Stimulated activated naive CD8-positive, alpha-beta T cell treated with anti-CD3 and anti-CD28 coated beads, Interleukin-15, Interleukin-2, amounts not matched to agents 100 U/mL and 50 U/mL, for 24 hours (primary cell): ENCODE data around the gene CHTF18.
"Not testable (repeated sequence)": the region's sequence is repeated elsewhere in the genome, so short reads cannot be mapped to it uniquely, and the experiment has no call there.

Source experiments
- ATAC-seq: fragments of 150-1000 bp; cut with Tn5 transposase; one replicate; pipeline ENCODE4 v1.10.0; 2021
- DNase-seq: peaks from one replicate; pipeline ENCODE4 v3.0.0; 2021

CHTF18 gene

GRCh38 chr16:830871-831570 lies 42.6 kb downstream of the CHTF18 start:
- DNase-seq (no peak), ATAC-seq (no peak)

- DNase-seq (no peak), ATAC-seq (no peak)
These were observed 43.4 kb downstream of the CHTF18 start for GRCh38 chr16:831571-832413.

DNA sequence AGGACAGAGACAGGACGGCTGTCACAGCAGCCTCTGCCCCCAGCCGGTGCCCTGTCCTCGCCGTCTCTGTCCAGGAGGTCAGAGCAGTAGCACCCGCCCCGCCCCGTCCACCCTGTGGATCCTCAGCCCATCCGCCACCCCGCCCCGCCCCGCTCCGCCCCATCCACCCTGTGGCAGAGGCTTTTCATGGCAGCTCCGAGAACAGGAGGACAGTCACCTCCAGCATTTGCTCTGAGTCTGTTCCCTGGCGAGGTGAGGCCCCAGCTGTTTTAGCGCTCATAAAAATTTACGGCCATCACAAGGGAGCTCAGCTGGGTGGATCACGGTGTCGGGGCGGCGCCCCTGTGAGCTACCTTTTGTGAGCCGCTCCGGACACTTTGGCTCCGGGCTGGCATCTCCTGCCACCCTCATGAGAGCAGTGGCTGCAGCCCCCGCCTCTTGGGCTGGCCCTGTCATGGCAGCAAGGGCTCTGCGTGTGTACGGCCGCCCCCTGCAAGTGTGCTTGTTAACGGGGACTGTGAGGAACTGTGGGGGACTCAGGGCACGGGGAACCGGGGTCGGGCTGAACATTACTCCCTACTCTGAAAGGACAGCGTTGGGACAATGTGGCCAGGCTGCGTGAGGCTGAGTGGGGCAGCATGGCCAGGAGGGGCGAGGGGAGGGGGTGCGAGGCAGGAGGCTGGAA lies 44.4 kb downstream of the CHTF18 start:
- ATAC-seq = no peak

DNA sequence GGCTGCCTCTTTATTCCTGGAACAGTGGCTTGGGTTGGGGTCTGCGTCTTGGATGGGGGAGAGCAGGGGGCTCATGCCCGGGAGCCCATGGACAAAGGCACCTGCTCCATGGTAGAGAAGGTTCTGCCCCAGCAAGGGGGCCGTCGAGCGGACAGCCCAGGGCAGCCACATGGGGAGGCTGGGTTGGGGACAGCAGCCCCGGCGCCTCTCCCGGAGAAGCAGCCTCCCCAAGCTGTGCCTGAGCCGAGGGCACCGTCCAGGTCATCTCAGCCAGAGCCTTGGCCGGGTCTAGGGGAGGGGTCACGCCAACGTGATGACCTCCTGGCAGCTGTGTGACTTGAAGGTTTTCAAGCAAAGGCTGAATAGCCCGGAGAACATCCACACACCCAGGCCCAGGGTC lies 45.0 kb downstream of the CHTF18 start:
- ATAC-seq = no peak
- DNase-seq = no peak

More for the DNA sequence above, 44.4 kb downstream of the CHTF18 start:
- DNase-seq = no peak

DNA sequence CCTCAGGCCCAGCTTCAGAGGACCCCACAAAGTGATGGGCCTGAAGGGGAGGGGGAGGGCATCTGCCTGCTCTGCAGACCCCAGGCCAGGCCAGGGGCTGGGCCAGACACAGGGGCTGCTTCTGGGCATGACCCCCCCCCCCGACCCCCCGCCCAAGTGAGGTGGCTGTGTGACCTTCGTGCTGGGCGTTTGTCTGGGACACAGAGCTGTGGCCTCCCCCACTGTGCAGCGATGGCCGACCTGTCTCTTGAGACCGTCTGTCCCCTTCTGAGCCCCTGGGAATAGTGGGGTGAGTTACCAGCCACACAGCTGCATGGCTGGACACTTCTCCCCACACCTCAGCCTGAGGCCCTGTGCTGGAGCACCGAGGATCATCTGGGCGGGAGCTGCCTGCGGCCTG lies 47.0 kb downstream of the CHTF18 start:
- no peak for ATAC-seq
- no peak for DNase-seq

DNA sequence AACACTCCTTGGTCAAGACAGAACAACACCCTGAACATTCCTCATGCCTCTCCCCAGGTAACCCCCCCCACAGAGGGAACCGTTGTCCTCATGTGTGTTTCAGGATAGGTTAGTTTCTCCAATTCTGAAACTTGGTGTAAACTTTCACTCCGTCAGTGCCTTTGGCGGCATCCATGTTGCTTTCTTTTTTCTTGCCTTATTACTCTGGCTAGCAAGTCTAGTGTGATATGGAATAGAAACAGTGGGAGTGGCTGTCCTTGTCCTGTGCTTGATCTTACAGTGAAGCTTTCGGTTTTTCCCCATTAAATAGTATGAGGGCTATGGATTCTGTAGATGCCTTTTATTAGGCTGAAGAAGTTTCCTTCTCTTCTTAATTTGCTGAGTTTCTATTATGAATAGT lies 47.8 kb downstream of the CHTF18 start:
- no peak for ATAC-seq
- DNase-seq = no peak

- ATAC-seq, DNase-seq: not testable (repeated sequence)
These were observed 48.4 kb downstream of the CHTF18 start for GRCh38 chr16:836822-837221.

- ATAC-seq (no peak), DNase-seq (no peak)
These were observed 50.3 kb downstream of the CHTF18 start for GRCh38 chr16:838741-839140.

DNA sequence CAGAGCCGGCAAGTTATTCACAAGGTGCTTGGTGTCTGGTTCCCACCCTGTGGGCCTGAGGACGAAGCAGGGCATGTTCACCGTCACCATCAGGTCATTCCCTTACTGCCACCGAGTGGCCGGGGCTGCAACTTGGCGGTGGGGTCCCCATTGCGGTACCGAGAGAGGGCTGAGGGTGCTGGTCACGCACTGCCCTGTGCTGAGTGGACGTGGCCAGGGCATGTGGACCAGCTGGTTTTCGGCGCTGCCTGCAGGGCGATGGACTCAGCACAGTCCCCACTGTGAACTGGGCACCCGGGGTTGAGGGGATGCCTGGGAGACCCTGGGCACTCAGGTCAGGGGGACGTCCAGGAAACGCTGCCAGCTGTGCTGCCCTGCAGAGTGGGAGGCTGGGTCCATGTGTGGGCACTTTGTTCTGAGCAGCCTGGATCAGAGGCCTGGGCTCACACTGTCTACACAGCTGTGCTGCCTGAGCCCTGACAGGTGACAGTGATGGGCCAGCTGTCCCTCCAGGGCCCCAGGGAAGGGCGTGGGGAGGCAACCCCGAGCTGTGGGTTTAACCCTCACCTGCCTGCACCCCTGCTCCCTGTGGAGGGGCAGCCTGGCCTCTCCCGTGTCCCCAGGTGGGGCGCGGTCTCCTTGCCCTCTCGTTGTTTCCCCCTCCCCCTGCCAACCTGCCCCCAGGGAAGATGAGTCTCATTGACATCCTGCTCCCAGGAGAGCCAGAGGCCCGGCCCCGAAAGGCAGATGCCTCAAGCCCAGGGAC lies 51.4 kb downstream of the CHTF18 start:
- DNase-seq = no peak
- ATAC-seq = no peak

DNA sequence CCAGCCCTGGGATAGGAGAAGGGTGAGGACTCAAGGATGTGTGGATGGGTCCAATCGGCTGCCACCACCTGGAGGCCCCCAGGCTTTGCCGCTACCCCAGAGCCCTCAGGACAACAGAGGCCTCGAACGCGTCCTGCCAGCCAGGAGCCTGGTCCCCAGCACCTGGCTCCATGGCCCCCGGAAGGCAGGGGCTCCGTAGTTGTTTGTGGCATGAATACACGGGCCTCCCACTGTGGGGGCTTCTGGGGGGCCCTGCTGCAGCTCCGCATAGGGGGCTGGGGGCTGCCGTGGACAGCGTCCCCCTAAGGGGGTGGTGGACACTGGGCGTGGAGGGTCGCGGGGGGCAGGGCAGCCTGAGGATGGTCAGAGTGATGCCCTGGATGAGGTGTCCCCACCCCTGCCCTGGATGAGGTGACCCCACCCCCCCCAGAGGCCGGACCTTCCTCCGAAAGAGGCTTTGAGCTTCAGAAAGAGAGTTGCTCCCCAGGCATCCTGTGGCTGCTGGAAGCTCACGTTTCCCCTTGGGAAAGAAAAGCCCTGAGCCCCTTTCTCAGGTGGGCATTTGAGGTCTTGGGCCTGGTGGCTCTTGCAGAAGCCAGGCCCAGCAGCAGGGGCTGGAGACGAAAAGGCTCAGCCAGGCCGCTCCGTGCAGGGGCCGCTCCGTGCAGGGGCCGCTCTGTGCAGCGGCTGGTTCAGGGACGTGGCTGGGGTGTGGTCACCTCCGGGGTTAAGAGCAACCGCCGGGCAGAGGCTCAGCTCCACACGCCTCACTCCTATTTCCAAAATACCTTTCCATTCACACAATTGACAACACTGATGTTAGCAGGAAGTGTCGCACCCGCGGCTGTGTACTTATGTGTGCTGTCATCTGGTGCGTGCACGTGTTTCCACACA lies 52.4 kb downstream of the CHTF18 start:
- no peak for ATAC-seq
- no peak for DNase-seq

GRCh38 chr16:841455-842060 lies 53.1 kb downstream of the CHTF18 start:
- DNase-seq (no peak), ATAC-seq (no peak)

DNA sequence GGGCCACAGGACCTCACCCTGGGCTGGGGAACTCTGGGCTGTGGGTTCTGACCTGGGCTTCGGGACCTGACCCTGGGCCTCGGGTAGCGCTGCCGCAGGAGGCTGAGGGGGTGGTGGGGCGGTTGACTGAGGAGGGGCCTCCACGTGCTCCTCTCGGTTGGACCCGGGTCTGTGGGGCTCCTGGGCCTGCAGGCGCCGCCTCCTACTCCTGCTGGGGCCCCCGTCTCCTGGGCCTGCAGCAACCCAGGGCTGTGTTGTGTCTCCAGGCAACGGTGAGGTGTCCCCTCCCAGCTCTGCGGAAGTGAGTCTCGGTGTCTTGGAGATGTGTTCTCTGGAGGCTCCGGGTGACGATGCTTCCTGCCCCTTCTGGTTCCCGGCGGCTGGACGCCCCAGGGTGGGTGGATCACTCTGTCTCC lies 53.6 kb downstream of the CHTF18 start:
- DNase-seq (no peak), ATAC-seq (no peak)

GRCh38 chr16:842711-843560 lies 54.5 kb downstream of the CHTF18 start:
- ATAC-seq (no peak), DNase-seq (no peak)

DNA sequence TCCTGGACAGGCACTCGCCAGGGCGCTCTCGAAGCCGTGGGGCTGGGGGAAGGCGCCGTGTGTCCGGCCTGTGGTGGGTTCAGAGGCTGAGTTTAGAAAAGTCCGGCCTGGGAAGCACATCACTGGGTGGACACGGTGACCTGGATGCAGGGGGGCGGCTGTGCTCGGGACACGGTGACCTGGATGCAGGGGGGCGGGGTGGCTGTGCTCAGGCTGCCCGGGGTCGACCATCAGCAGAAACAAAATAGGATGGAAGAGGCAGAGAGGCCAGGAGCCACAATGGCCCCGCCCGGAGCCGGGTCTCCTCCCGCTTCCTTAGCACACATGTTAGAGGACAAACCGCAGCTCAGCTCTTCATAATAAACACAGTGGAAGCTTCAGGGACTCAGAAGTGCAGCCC lies 55.4 kb downstream of the CHTF18 start:
- no peak for ATAC-seq
- DNase-seq = no peak

GRCh38 chr16:844638-845350 lies 56.4 kb downstream of the CHTF18 start:
- no peak for ATAC-seq
- DNase-seq = no peak

GRCh38 chr16:845351-845745 lies 56.9 kb downstream of the CHTF18 start:
- ATAC-seq (no peak), DNase-seq (no peak)

DNA sequence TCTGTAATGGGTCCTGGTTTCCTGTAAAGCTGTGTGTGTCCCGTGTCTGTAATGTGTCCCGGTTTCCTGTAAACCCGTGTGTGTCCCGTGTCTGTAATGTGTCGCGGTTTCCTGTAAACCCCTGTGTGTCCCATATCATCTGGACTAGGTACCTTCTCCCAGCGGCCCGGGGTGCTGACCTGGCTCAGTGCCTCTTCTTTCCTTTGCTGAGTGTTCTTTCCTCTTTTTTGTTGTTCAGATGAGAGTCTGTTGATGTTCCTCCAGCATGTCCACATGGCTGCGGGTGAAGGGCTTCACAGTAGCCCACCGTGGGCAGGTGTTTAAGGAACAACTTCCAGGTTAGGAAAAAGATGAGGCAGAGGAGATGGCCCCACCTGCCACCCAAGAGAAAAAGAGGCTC lies 58.7 kb downstream of the CHTF18 start:
- ATAC-seq = no peak
- no peak for DNase-seq
